OCI-LY7 (cell line): ENCODE results near the gene LIN9.

ENCODE experiments used
- EZH2phosphoT487 ChIP-seq: fragments of 200-600 bp; sonication (generic); IDR thresholded peaks from 2 replicates; pipeline ENCODE4 v1.6.1; 2018; ENCODE audit warnings: low read depth, borderline replicate concordance, mild to moderate bottlenecking, mixed run types, antibody characterized with exemption, low read length, moderate library complexity, mixed read lengths
- TF ChIP-seq, protein P1 (sequence below): fragments of 200-600 bp; sonication (generic); conservative IDR thresholded peaks from 2 replicates; pipeline ENCODE4 v1.5.1; 2014; ENCODE audit warnings: mild to moderate bottlenecking, antibody characterized with exemption, low read length, moderate library complexity, mixed read lengths

DNA sequence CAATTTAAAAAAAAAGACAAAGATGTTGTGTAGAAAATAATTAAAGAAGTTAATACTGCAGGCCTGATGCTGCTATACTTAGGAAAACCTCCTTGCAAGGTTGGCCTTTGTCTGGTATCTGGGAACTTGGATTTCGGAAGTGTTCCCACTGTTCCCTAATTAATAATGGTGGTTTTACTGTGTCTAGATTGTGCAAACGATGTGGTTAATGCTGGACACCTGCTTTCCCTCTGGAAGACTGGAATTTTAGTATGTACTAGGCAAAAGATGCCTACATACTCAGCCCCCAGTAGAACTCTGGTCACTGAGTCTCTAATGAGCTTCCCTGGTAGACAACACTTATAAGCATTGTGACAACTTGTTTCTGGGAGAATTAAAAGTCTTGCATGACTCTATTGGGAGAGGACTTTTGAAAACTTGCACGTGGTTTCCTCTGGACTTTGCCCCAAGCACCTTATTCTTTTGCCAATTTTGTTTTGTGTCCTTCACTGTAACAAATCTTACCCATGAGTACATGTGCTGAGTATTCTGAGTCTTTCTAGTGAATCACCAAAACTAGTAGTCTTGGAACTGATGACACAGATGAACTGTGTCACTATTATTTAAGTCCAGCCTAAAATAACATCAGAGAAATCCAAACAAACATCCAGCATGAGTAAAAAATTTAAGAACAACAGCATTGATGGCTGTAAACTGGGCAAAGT lies 40.4 kb downstream of the LIN9 start:
- TF ChIP-seq, protein P1, sequence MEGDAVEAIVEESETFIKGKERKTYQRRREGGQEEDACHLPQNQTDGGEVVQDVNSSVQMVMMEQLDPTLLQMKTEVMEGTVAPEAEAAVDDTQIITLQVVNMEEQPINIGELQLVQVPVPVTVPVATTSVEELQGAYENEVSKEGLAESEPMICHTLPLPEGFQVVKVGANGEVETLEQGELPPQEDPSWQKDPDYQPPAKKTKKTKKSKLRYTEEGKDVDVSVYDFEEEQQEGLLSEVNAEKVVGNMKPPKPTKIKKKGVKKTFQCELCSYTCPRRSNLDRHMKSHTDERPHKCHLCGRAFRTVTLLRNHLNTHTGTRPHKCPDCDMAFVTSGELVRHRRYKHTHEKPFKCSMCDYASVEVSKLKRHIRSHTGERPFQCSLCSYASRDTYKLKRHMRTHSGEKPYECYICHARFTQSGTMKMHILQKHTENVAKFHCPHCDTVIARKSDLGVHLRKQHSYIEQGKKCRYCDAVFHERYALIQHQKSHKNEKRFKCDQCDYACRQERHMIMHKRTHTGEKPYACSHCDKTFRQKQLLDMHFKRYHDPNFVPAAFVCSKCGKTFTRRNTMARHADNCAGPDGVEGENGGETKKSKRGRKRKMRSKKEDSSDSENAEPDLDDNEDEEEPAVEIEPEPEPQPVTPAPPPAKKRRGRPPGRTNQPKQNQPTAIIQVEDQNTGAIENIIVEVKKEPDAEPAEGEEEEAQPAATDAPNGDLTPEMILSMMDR: no peak
- no peak for TF ChIP-seq EZH2phosphoT487
